Smooth muscle cell (in vitro differentiated cells): ENCODE results near the gene OCEL1. TPM values are rescaled to one million over a fixed set of nuclear protein-coding genes. Genes with fewer than 3 reads are reported as not detected.

Experiments
- DNase-seq: peaks from one replicate; lab custom pipeline; 2025; ENCODE audit not compliant: unreplicated experiment; lab: John Stamatoyannopoulos, UW
- H2AFZ ChIP-seq: fragments of 200-600 bp; sonication (generic); 2 replicates; pipeline ENCODE4 v1.6.0; 2016; ENCODE audit warnings: antibody characterized with exemption, low read depth, mild to moderate bottlenecking
- H3F3A ChIP-seq: fragments of 200-600 bp; sonication (generic); 2 replicates; pipeline ENCODE4 v1.6.0; 2017; ENCODE audit warnings: antibody characterized with exemption, low read depth
- H3K27ac ChIP-seq: fragments of 200-600 bp; sonication (generic); 2 replicates; pipeline ENCODE4 v1.5.1; 2016; ENCODE audit warnings: low read depth, mild to moderate bottlenecking
- H3K27me3 ChIP-seq: fragments of 200-600 bp; sonication (generic); 2 replicates; pipeline ENCODE4 v1.6.1; 2016; ENCODE audit warnings: low read depth, mild to moderate bottlenecking
- H3K36me3 ChIP-seq: fragments of 200-600 bp; sonication (generic); 2 replicates; pipeline ENCODE4 v1.5.1; 2016; ENCODE audit warnings: low read depth
- H3K4me1 ChIP-seq: fragments of 200-600 bp; sonication (generic); 2 replicates; pipeline ENCODE4 v1.5.1; 2016; ENCODE audit warnings: low read depth
- H3K4me2 ChIP-seq: fragments of 200-600 bp; sonication (generic); 2 replicates; pipeline ENCODE4 v1.6.0; 2016; ENCODE audit warnings: mild to moderate bottlenecking
- H3K4me3 ChIP-seq: fragments of 200-600 bp; sonication (generic); 2 replicates; pipeline ENCODE4 v1.5.1; 2016; ENCODE audit warnings: mild to moderate bottlenecking
- H3K79me2 ChIP-seq: fragments of 200-600 bp; sonication (generic); 2 replicates; pipeline ENCODE4 v1.6.0; 2016; ENCODE audit warnings: low read depth, mild to moderate bottlenecking
- H3K9ac ChIP-seq: fragments of 200-600 bp; sonication (generic); 2 replicates; pipeline ENCODE4 v1.6.0; 2016; ENCODE audit warnings: low read depth
- H3K9me3 ChIP-seq: fragments of 200-600 bp; sonication (generic); replicated peaks from 2 replicates; pipeline ENCODE4 v1.5.1; 2016; ENCODE audit warnings: low read depth
- H4K20me1 ChIP-seq: fragments of 200-600 bp; sonication (generic); 2 replicates; pipeline ENCODE4 v1.6.0; 2016; ENCODE audit warnings: low read depth
- CTCF ChIP-seq: fragments of 200-600 bp; sonication (generic); IDR thresholded peaks from 2 replicates; pipeline ENCODE4 v1.5.1; 2017; ENCODE audit warnings: borderline replicate concordance, mild to moderate bottlenecking, antibody characterized with exemption; ENCODE audit not compliant: insufficient read depth, poor library complexity, severe bottlenecking
- WGBS: methylation state at CpG from one replicate; pipeline ENCODE4 v1.1.7; 2016; ENCODE audit warnings: low lambda C conversion rate; 5-methylcytosine and 5-hydroxymethylcytosine counted together
- polyA plus RNA-seq: library from polyadenylated mRNA; unstranded; fragments of >200 nt; fragmentation: Nextera tagmentation; extraction: Ambion mirVana; gene quantifications from 2 replicates; pipeline ENCODE4 v1.2.1, GENCODE V29; 2016
- total RNA-seq: library from RNA; depleted of rRNA; stranded (reverse); fragments of >200 nt; gene quantifications from 2 replicates; pipeline ENCODE4 v1.2.3, GENCODE V29; 2014

The OCEL1 gene
- total and polyA plus RNA-seq, 2 experiments from 2014 or later, result 2.9 to 34.9 TPM

GRCh38 chr19:17209126-17210036, 16.6 kb upstream of the OCEL1 start:
- Histone ChIP-seq H3K9me3 (no peaks in the 10 kb centered on the region), H3K4me3 (no peak overlapping the region), H4K20me1 (no peaks in the 10 kb centered on the region), H3K79me2 (no peaks in the 10 kb centered on the region), H2AFZ (no peak overlapping the region), H3K27me3 (no peaks in the 10 kb centered on the region), H3F3A (no peaks in the 10 kb centered on the region), H3K4me2 (no peak overlapping the region), H3K9ac (no peak overlapping the region), H3K36me3 (no peaks in the 10 kb centered on the region), H3K27ac (no peak overlapping the region), H3K4me1 (peaks cover under 1% of the 10 kb centered on the region)
- WGBS, result 75% methylated on average over 21 of the region's 28 CpGs
- no peak for TF ChIP-seq CTCF
- DNase-seq, result no peak

- Histone ChIP-seq H3F3A (no peaks in the 10 kb centered on the region), H3K27ac (no peak overlapping the region), H4K20me1 (no peaks in the 10 kb centered on the region), H3K4me1 (peaks cover 5% of the 10 kb centered on the region), H3K36me3 (no peaks in the 10 kb centered on the region), H3K9ac (no peak overlapping the region), H3K4me2 (no peak overlapping the region), H3K79me2 (no peaks in the 10 kb centered on the region), H3K9me3 (no peaks in the 10 kb centered on the region), H2AFZ (no peak overlapping the region), H3K27me3 (no peaks in the 10 kb centered on the region), H3K4me3 (no peak overlapping the region)
- DNase-seq, result no peak
- no peak for TF ChIP-seq CTCF
- 96% methylated on average over 14 of the region's 14 CpGs for whole genome bisulfite sequencing
Measured at GRCh38 chr19:17210296-17210695, 15.7 kb upstream of the OCEL1 start.

DNA sequence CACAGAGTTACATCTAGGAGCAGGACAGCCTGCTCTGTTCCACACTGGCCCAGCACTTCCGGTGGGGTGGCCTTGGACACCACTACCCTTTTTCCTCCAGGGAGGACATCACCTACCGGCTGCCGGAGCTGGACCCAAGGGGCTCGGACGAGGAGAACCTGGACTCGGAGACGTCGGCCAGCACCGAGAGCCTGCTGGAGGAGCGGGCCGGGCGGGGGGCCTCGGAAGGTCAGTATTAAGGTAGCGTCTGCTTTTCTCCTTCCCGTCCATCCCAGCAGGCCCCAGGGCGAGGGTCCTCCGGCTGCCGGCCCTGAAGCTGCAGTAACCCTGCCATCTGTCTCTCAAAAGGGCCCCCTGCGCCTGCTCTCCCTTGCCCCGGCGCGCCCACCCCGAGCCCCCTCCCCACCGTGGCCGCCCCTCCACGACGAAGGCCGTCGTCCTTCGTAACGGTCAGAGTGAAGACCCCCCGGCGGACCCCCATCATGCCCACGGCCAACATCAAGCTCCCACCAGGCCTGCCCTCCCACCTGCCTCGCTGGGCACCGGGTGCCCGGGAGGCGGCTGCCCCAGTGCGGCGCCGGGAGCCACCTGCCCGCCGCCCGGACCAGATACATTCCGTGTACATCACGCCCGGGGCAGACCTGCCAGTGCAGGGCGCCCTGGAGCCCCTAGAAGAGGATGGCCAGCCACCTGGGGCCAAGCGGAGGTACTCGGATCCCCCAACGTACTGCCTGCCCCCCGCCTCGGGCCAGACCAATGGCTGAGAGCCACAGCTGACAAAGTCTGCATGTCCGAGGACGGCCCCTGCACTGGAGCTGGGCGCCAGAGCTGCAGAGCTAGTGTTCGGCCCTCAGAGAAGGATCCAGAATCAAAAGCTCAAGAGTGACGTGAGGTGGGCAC, 14.2 kb upstream of the OCEL1 start:
- no peak for DNase-seq
- no peak overlapping the region for H2AFZ ChIP-seq
- no peak overlapping the region for H3K27ac ChIP-seq
- H3K4me3 ChIP-seq, result no peak overlapping the region
- no peaks in the 10 kb centered on the region for H3F3A ChIP-seq
- H4K20me1 ChIP-seq, result no peaks in the 10 kb centered on the region
- H3K9me3 ChIP-seq, result no peaks in the 10 kb centered on the region
- H3K4me2 ChIP-seq, result no peak overlapping the region
- H3K79me2 ChIP-seq, result no peaks in the 10 kb centered on the region
- no peaks in the 10 kb centered on the region for H3K27me3 ChIP-seq
- 96% methylated on average over 38 of the region's 58 CpGs for WGBS
- H3K9ac ChIP-seq, result no peak overlapping the region
- peaks cover 5% of the 10 kb centered on the region for H3K4me1 ChIP-seq
- no peaks in the 10 kb centered on the region for H3K36me3 ChIP-seq
- no peak for TF ChIP-seq CTCF
